Stimulated activated memory B cell treated with anti-CD40 and anti-IgM and Interleukin-4, amounts not matched to agents 10 μg/mL and 1 μg/mL and 100 μg/mL, for 72 hours (primary cell): ENCODE data around the gene ANKRD53.

Source experiments
- ATAC-seq: fragments of 150-1000 bp; cut with Tn5 transposase; 2 replicates; pipeline ENCODE4 v1.10.0; 2021
- H3K27ac Mint-ChIP-seq: one replicate; pipeline ENCODE4 v1.8.0; 2022; ENCODE audit warnings: mild to moderate bottlenecking, mixed read lengths
- H3K27me3 Mint-ChIP-seq: one replicate; pipeline ENCODE4 v1.8.0; 2022; ENCODE audit warnings: mixed read lengths
- H3K36me3 Mint-ChIP-seq: one replicate; pipeline ENCODE4 v1.8.0; 2022; ENCODE audit warnings: mixed read lengths
- H3K4me1 Mint-ChIP-seq: one replicate; pipeline ENCODE4 v1.8.0; 2022; ENCODE audit warnings: mixed read lengths
- H3K4me3 Mint-ChIP-seq: one replicate; pipeline ENCODE4 v1.8.0; 2022; ENCODE audit warnings: mild to moderate bottlenecking, moderate library complexity, mixed read lengths
- H3K9me3 Mint-ChIP-seq: one replicate; pipeline ENCODE4 v1.8.0; 2022; ENCODE audit warnings: mixed read lengths

Gene ANKRD53

GRCh38 chr2:70939839-70940580 is 38.4 kb upstream of the ANKRD53 start:
- Mint-ChIP-seq H3K36me3 (no peaks in the 10 kb centered on the region), H3K9me3 (no peaks in the 10 kb centered on the region), H3K4me3 (no peak overlapping the region), H3K27me3 (peaks cover 49% of the 10 kb centered on the region), H3K4me1 (peaks cover 6% of the 10 kb centered on the region), H3K27ac (no peak overlapping the region)
- ATAC-seq: no peak

GRCh38 chr2:70941186-70941585 is 37.2 kb upstream of the ANKRD53 start:
- ATAC-seq: no peak
- H3K4me3 Mint-ChIP-seq: no peak overlapping the region
- H3K9me3 Mint-ChIP-seq: no peaks in the 10 kb centered on the region
- no peak overlapping the region for H3K27ac Mint-ChIP-seq
- peaks cover 6% of the 10 kb centered on the region for H3K4me1 Mint-ChIP-seq
- no peaks in the 10 kb centered on the region for H3K36me3 Mint-ChIP-seq
- H3K27me3 Mint-ChIP-seq: peaks cover 43% of the 10 kb centered on the region

- H3K27ac Mint-ChIP-seq: no peak overlapping the region
- H3K4me1 Mint-ChIP-seq: peaks cover 8% of the 10 kb centered on the region
- H3K9me3 Mint-ChIP-seq: no peaks in the 10 kb centered on the region
- H3K36me3 Mint-ChIP-seq: no peaks in the 10 kb centered on the region
- ATAC-seq: no peak
- no peak overlapping the region for H3K4me3 Mint-ChIP-seq
- peaks cover 43% of the 10 kb centered on the region for H3K27me3 Mint-ChIP-seq
Observed at GRCh38 chr2:70941701-70942100, 36.7 kb upstream of the ANKRD53 start.

- H3K9me3 Mint-ChIP-seq: no peaks in the 10 kb centered on the region
- peaks cover 42% of the 10 kb centered on the region for H3K27me3 Mint-ChIP-seq
- no peaks in the 10 kb centered on the region for H3K36me3 Mint-ChIP-seq
- H3K27ac Mint-ChIP-seq: no peak overlapping the region
- H3K4me1 Mint-ChIP-seq: peaks cover 15% of the 10 kb centered on the region
- ATAC-seq: no peak
- H3K4me3 Mint-ChIP-seq: no peak overlapping the region
Observed at GRCh38 chr2:70942396-70943204, 35.8 kb upstream of the ANKRD53 start.

- no peaks in the 10 kb centered on the region for H3K36me3 Mint-ChIP-seq
- no peak for ATAC-seq
- no peak overlapping the region for H3K27ac Mint-ChIP-seq
- no peak overlapping the region for H3K4me3 Mint-ChIP-seq
- H3K4me1 Mint-ChIP-seq: peaks cover 22% of the 10 kb centered on the region
- H3K27me3 Mint-ChIP-seq: peaks cover 42% of the 10 kb centered on the region
- H3K9me3 Mint-ChIP-seq: no peaks in the 10 kb centered on the region
Observed at GRCh38 chr2:70943205-70943871, 35.1 kb upstream of the ANKRD53 start.

- Mint-ChIP-seq H3K27ac (no peak overlapping the region), H3K27me3 (peaks cover 40% of the 10 kb centered on the region)
- no peak for ATAC-seq
Observed at GRCh38 chr2:70944111-70944690, 34.2 kb upstream of the ANKRD53 start.

GRCh38 chr2:70946832-70947442 is 31.5 kb upstream of the ANKRD53 start:
- Mint-ChIP-seq H3K9me3 (no peaks in the 10 kb centered on the region), H3K4me3 (no peak overlapping the region), H3K4me1 (peaks cover 25% of the 10 kb centered on the region), H3K36me3 (no peaks in the 10 kb centered on the region), H3K27me3 (peaks cover 34% of the 10 kb centered on the region), H3K27ac (no peak overlapping the region)
- ATAC-seq: no peak

More at GRCh38 chr2:70944111-70944690, 34.2 kb upstream of the ANKRD53 start:
- no peaks in the 10 kb centered on the region for H3K9me3 Mint-ChIP-seq
- H3K4me3 Mint-ChIP-seq: no peak overlapping the region
- no peaks in the 10 kb centered on the region for H3K36me3 Mint-ChIP-seq
- peaks cover 25% of the 10 kb centered on the region for H3K4me1 Mint-ChIP-seq

DNA sequence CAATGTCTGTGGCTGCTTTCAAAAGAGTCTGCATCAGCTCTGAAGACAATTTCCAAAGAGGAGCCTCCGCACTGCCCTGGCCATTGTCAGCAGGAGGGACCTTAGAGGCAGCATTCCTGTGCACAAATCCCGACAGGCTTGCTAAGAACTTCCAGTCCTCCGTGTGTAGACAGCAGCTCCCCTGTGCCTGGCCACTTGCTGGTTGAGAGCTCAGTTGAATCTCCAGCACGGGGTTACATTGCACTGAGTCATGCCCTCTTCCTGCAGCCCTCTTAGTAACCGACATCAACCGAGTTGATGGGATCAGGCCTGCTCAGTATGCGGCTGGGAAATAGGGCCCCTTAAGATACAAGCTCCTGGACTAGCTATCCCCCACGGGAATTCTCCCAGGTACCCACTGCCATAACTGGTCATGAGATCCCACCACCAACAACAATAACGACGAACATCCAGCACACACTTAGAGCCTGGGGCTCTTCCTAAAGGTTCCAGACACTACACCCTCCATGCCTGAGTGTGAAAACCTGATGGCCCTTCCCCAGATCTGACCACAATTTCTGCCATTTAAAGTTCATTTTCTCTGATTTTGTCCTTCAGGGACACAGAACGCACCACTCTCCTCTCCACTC is 30.8 kb upstream of the ANKRD53 start:
- Mint-ChIP-seq H3K9me3 (no peaks in the 10 kb centered on the region), H3K36me3 (no peaks in the 10 kb centered on the region), H3K4me3 (peak overlapping the region; percentile 77), H3K4me1 (peaks cover 25% of the 10 kb centered on the region), H3K27me3 (peaks cover 33% of the 10 kb centered on the region), H3K27ac (peak overlapping the region; percentile 18)
- no peak for ATAC-seq

- no peaks in the 10 kb centered on the region for H3K9me3 Mint-ChIP-seq
- peak overlapping the region; percentile 77 for H3K4me3 Mint-ChIP-seq
- peaks cover 25% of the 10 kb centered on the region for H3K4me1 Mint-ChIP-seq
- peak; percentile 93 for ATAC-seq
- H3K36me3 Mint-ChIP-seq: no peaks in the 10 kb centered on the region
- H3K27ac Mint-ChIP-seq: peak overlapping the region; percentile 18
- peaks cover 38% of the 10 kb centered on the region for H3K27me3 Mint-ChIP-seq
Observed at GRCh38 chr2:70948337-70949003, 30.0 kb upstream of the ANKRD53 start.

GRCh38 chr2:70949086-70949485 is 29.3 kb upstream of the ANKRD53 start:
- Mint-ChIP-seq H3K4me3 (no peak overlapping the region), H3K9me3 (no peaks in the 10 kb centered on the region), H3K27ac (no peak overlapping the region), H3K36me3 (no peaks in the 10 kb centered on the region), H3K4me1 (peaks cover 25% of the 10 kb centered on the region), H3K27me3 (peaks cover 38% of the 10 kb centered on the region)
- no peak for ATAC-seq

GRCh38 chr2:70954886-70955285 is 23.5 kb upstream of the ANKRD53 start:
- H3K4me1 Mint-ChIP-seq: peaks cover 6% of the 10 kb centered on the region
- ATAC-seq: no peak
- no peaks in the 10 kb centered on the region for H3K36me3 Mint-ChIP-seq
- H3K4me3 Mint-ChIP-seq: no peak overlapping the region
- H3K27me3 Mint-ChIP-seq: peaks cover 60% of the 10 kb centered on the region
- no peak overlapping the region for H3K27ac Mint-ChIP-seq
- no peaks in the 10 kb centered on the region for H3K9me3 Mint-ChIP-seq

DNA sequence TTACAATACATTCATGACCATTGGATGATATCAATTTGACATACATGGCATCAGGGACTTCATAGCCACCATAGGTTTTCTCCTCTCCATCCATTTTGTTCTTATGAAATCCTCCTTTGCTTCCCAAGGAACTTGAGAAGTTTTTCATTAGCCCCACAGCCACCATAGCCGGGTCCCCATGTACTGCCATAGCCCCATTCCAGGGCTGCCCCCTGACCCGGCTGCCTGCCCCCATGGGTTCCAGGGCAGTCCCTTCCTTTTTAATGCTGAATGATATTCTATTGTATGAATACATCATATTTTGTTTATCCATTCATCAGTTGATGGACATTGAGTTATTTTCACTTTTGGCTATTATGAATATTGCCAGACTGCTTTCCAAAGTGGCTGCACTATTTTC is 22.3 kb upstream of the ANKRD53 start:
- Mint-ChIP-seq H3K4me1 (peaks cover 6% of the 10 kb centered on the region), H3K27me3 (peaks cover 72% of the 10 kb centered on the region), H3K36me3 (no peaks in the 10 kb centered on the region), H3K4me3 (no peak overlapping the region), H3K27ac (no peak overlapping the region), H3K9me3 (no peaks in the 10 kb centered on the region)
- ATAC-seq: no peak

DNA sequence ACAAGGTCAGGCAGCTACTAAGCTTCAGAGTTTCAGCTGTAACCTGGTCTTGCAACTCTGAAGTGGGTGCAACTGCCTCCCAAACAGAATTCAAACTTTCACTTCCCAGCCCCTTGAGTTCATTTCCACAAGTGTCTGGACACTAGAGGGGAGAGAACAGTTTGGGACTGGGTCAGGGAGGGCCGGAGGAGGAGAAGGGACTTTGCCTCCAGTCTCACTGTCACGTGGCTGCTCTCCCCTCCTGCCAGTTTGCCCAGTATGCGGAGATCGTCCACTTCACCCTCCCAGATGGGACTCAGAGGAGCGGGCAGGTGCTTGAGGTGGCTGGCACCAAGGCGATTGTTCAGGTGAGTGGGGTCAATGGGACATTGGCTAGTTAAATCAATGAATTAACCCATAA is 20.6 kb upstream of the ANKRD53 start:
- Mint-ChIP-seq H3K36me3 (no peaks in the 10 kb centered on the region), H3K27me3 (peaks cover 86% of the 10 kb centered on the region), H3K4me3 (no peak overlapping the region), H3K27ac (no peak overlapping the region), H3K9me3 (no peaks in the 10 kb centered on the region), H3K4me1 (peaks cover 6% of the 10 kb centered on the region)
- no peak for ATAC-seq

- Mint-ChIP-seq H3K9me3 (no peaks in the 10 kb centered on the region), H3K27ac (no peak overlapping the region), H3K27me3 (peaks cover 86% of the 10 kb centered on the region), H3K4me3 (no peak overlapping the region), H3K4me1 (peaks cover 6% of the 10 kb centered on the region), H3K36me3 (no peaks in the 10 kb centered on the region)
- no peak for ATAC-seq
Observed at GRCh38 chr2:70958759-70959158, 19.7 kb upstream of the ANKRD53 start.
